KMS-11 (cell line): Measurements from ENCODE around the gene HINT2.

Experiments
- H2AFZ ChIP-seq: fragments of 200-600 bp; sonication (generic); 2 replicates; pipeline ENCODE4 v1.6.1; 2016; ENCODE audit warnings: antibody characterized with exemption, mixed run types, low read depth
- H3K27ac ChIP-seq: fragments of 200-600 bp; sonication (generic); 2 replicates; pipeline ENCODE4 v1.6.1; 2016; ENCODE audit warnings: mild to moderate bottlenecking, mixed run types
- H3K27me3 ChIP-seq: fragments of 200-600 bp; sonication (generic); 2 replicates; pipeline ENCODE4 v1.6.1; 2017; ENCODE audit warnings: mild to moderate bottlenecking, low read depth, mixed run types, moderate library complexity; ENCODE audit not compliant: insufficient read depth
- H3K36me3 ChIP-seq: fragments of 200-600 bp; sonication (generic); 2 replicates; pipeline ENCODE4 v1.6.1; 2017; ENCODE audit warnings: mild to moderate bottlenecking, mixed run types; ENCODE audit not compliant: insufficient read depth
- H3K4me1 ChIP-seq: fragments of 200-600 bp; sonication (generic); 2 replicates; pipeline ENCODE4 v1.6.1; 2016; ENCODE audit warnings: mild to moderate bottlenecking, low read depth, mixed run types; ENCODE audit not compliant: poor library complexity, severe bottlenecking
- H3K4me2 ChIP-seq: fragments of 200-600 bp; sonication (generic); 2 replicates; pipeline ENCODE4 v1.7.0; 2016; ENCODE audit warnings: mild to moderate bottlenecking, mixed run types
- H3K4me3 ChIP-seq: fragments of 200-600 bp; sonication (generic); IDR thresholded peaks from 2 replicates; pipeline ENCODE4 v1.6.1; 2017; ENCODE audit warnings: low read depth, low read length, mixed read lengths; ENCODE audit not compliant: insufficient read depth
- H3K79me2 ChIP-seq: fragments of 200-600 bp; sonication (generic); 2 replicates; pipeline ENCODE4 v1.6.1; 2016; ENCODE audit warnings: low read depth, mixed run types; ENCODE audit not compliant: insufficient read depth
- H3K9ac ChIP-seq: fragments of 200-600 bp; sonication (generic); 2 replicates; pipeline ENCODE4 v1.6.1; 2016; ENCODE audit warnings: mild to moderate bottlenecking, mixed run types
- H4K20me1 ChIP-seq: fragments of 200-600 bp; sonication (generic); 2 replicates; pipeline ENCODE4 v1.6.1; 2016; ENCODE audit warnings: mild to moderate bottlenecking, mixed run types; ENCODE audit not compliant: insufficient read depth
- TF ChIP-seq, protein P1 (sequence below): fragments of 200-600 bp; sonication (generic); conservative IDR thresholded peaks from 2 replicates; pipeline ENCODE4 v1.6.1; 2017; ENCODE audit warnings: low read depth, mild to moderate bottlenecking, antibody characterized with exemption, low read length, moderate library complexity, mixed read lengths

The HINT2 gene

DNA sequence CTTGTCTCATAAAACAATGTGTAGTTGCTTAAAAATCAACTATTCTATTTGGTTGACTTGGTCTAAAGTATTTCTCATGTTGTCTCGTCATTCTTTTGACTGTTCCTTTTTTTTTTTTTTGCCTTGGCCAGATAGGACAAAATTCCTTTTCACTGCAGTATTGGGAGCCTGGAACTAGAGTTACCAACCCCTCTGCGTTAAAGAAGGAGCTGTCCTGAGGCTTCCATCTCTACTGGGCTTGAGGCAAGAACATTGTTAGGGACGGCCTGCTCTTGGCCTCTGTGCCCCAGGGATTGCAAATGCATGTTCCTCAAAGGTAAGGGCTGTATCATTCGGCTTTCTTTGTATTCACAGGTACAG lies 24.8 kb downstream of the HINT2 start:
- Histone ChIP-seq H3K79me2 (no peaks in the 10 kb centered on the region), H3K4me3 (no peak overlapping the region), H2AFZ (no peak overlapping the region), H3K27ac (peak overlapping the region; percentile 38; the same call in 1 of the 2 replicates), H3K4me2 (peak overlapping the region; percentile 12; the same call in 1 of the 2 replicates), H3K9ac (peak overlapping the region; percentile 5; the same call in 1 of the 2 replicates), H3K36me3 (no peaks in the 10 kb centered on the region), H4K20me1 (no peaks in the 10 kb centered on the region), H3K27me3 (no peaks in the 10 kb centered on the region), H3K4me1 (peaks cover 21% of the 10 kb centered on the region)
- TF ChIP-seq, protein P1, sequence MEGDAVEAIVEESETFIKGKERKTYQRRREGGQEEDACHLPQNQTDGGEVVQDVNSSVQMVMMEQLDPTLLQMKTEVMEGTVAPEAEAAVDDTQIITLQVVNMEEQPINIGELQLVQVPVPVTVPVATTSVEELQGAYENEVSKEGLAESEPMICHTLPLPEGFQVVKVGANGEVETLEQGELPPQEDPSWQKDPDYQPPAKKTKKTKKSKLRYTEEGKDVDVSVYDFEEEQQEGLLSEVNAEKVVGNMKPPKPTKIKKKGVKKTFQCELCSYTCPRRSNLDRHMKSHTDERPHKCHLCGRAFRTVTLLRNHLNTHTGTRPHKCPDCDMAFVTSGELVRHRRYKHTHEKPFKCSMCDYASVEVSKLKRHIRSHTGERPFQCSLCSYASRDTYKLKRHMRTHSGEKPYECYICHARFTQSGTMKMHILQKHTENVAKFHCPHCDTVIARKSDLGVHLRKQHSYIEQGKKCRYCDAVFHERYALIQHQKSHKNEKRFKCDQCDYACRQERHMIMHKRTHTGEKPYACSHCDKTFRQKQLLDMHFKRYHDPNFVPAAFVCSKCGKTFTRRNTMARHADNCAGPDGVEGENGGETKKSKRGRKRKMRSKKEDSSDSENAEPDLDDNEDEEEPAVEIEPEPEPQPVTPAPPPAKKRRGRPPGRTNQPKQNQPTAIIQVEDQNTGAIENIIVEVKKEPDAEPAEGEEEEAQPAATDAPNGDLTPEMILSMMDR: no peak

DNA sequence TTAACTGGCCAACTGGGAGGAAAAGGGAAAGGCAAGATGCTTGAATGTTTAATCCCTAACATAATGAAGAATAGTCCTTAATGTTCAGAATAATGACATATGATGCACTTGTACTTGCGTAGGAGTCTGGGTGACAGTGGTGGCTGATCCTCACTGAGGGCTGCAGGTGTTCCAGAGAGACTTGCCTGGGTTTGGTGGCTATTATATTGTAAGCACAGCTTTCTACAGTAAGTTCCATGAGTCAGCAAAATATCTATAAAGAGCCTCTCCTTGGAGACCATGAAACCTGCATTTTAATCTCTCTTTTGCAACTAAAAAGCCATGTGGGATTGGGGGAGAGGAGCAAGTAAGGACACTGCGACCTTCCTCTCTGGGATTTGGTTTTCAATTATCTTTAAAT lies 25.3 kb downstream of the HINT2 start:
- Histone ChIP-seq H2AFZ (no peak overlapping the region), H3K9ac (peak overlapping the region; percentile 5; the same call in 1 of the 2 replicates), H3K4me3 (no peak overlapping the region), H3K4me1 (peaks cover 21% of the 10 kb centered on the region), H4K20me1 (no peaks in the 10 kb centered on the region), H3K27me3 (no peaks in the 10 kb centered on the region), H3K27ac (peak overlapping the region; percentile 38; the same call in 1 of the 2 replicates), H3K79me2 (no peaks in the 10 kb centered on the region), H3K4me2 (peak overlapping the region; percentile 12), H3K36me3 (no peaks in the 10 kb centered on the region)
- TF ChIP-seq, protein P1: no peak

- Histone ChIP-seq H3K36me3 (no peaks in the 10 kb centered on the region), H3K4me3 (no peak overlapping the region), H3K9ac (no peak overlapping the region), H3K79me2 (no peaks in the 10 kb centered on the region), H3K27me3 (no peaks in the 10 kb centered on the region), H3K4me2 (no peak overlapping the region), H2AFZ (no peak overlapping the region), H3K27ac (no peak overlapping the region), H4K20me1 (no peaks in the 10 kb centered on the region), H3K4me1 (no peaks in the 10 kb centered on the region)
- TF ChIP-seq, protein P1: no peak
These were observed 31.4 kb downstream of the HINT2 start for GRCh38 chr9:35783418-35783817.

DNA sequence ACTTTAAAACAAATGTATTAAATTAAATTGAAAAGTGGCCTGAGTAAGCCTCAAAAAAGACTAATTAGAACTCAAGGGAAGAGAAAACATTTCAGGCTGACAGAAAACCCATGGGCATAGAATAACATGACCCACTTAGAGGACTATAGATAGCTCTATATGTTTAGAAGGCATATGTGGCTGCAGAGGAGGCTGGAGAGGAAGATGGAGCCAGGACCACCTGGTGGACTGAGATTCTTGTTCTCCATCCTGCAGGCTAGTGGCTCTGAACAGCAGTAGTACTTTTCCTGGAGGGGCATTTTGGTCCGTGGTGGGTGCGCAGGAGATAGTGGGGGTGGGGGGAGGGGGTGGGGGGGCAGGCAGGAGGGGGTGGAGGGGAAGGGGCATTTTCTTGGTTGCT lies 33.8 kb downstream of the HINT2 start:
- H3K4me1 ChIP-seq: peaks cover 3% of the 10 kb centered on the region
- H3K4me3 ChIP-seq: no peak overlapping the region
- no peak overlapping the region for H3K27ac ChIP-seq
- H4K20me1 ChIP-seq: no peaks in the 10 kb centered on the region
- no peak overlapping the region for H2AFZ ChIP-seq
- H3K36me3 ChIP-seq: no peaks in the 10 kb centered on the region
- H3K79me2 ChIP-seq: no peaks in the 10 kb centered on the region
- no peak overlapping the region for H3K4me2 ChIP-seq
- no peaks in the 10 kb centered on the region for H3K27me3 ChIP-seq
- H3K9ac ChIP-seq: no peak overlapping the region
- TF ChIP-seq, protein P1: no peak
